Spleen (tissue), 11 donors: Measurements from ENCODE around the gene FGD5. TPM values are rescaled to one million over a fixed set of nuclear protein-coding genes. Genes with fewer than 3 reads are reported as not detected.

Experiments
- DNase-seq: peaks from one replicate; pipeline ENCODE4 v3.0.0-alpha.2; 2020
- H3K27ac ChIP-seq, 8 donors: fragments of 200-600 bp; sonication (generic) in 7 of 8; 1 replicate in 4 of 8; 2 replicates in 4 of 8; pipeline versions ENCODE4 v1.5.0 to v1.8.0; 2016 to 2021; ENCODE audit warnings: inconsistent platforms in 4 of 8, mild to moderate bottlenecking in 4 of 8, moderate library complexity in 1 of 8
- H3K27me3 ChIP-seq, 7 donors: fragments of 200-600 bp; sonication (generic) in 6 of 7; replicated peaks in 1 of 7; 1 replicate in 4 of 7; 2 replicates in 3 of 7; pipeline versions ENCODE4 v1.5.0 to v1.8.0; 2016 to 2021; ENCODE audit warnings: inconsistent platforms in 3 of 7, mild to moderate bottlenecking in 1 of 7
- H3K36me3 ChIP-seq, 6 donors: fragments of 200-600 bp; sonication (generic) in 5 of 6; 1 replicate in 4 of 6; 2 replicates in 2 of 6; pipeline versions ENCODE4 v1.5.0 to v1.8.0; 2016 to 2021; ENCODE audit warnings: inconsistent platforms in 2 of 6
- H3K4me1 ChIP-seq, 6 donors: fragments of 200-600 bp; sonication (generic) in 5 of 6; 1 replicate in 3 of 6; 2 replicates in 3 of 6; pipeline versions ENCODE4 v1.5.0 to v1.8.0; 2016 to 2021; ENCODE audit warnings: inconsistent platforms in 3 of 6
- H3K4me3 ChIP-seq, 8 donors: fragments of 200-600 bp; sonication (generic) in 7 of 8; 1 replicate in 4 of 8; 2 replicates in 4 of 8; pipeline versions ENCODE4 v1.5.0 to v1.8.0; 2016 to 2021; ENCODE audit warnings: inconsistent platforms in 4 of 8, mild to moderate bottlenecking in 4 of 8, moderate library complexity in 2 of 8
- H3K9me3 ChIP-seq, 8 donors: fragments of 200-600 bp; sonication (generic) in 7 of 8; 1 replicate in 4 of 8; 2 replicates in 4 of 8; pipeline versions ENCODE4 v1.5.0 to v1.8.0; 2016 to 2021; ENCODE audit warnings: inconsistent platforms in 4 of 8
- POLR2A ChIP-seq, 3 donors: fragments of 450-650 bp; IDR thresholded peaks; one replicate each; pipeline ENCODE4 v1.5.1; 2017; ENCODE audit warnings: antibody characterized with exemption in 3 of 3, mild to moderate bottlenecking in 1 of 3
- POLR2AphosphoS5 ChIP-seq, 3 donors: sonication (generic); formaldehyde crosslinking; IDR thresholded peaks; one replicate each; pipeline ENCODE4 v1.5.1; 2017; ENCODE audit warnings: antibody characterized with exemption in 3 of 3
- WGBS, 5 donors: extraction: QIAGEN DNeasy Blood & Tissue Kit in 3 of 5; methylation state at CpG; one replicate each; pipeline versions ENCODE4 v1.1.5 to v1.1.7; 2013 to 2018; 5-methylcytosine and 5-hydroxymethylcytosine counted together
- intact Hi-C: fragments of 100-400 bp; cut with DNase I; formaldehyde crosslinking; loops from one replicate; pipeline ENCODE4 v1.15.0; 2023; ENCODE audit warnings: low total_unique reads
- polyA plus RNA-seq, 3 donors: library from polyadenylated mRNA; stranded (reverse); fragments of 200-250 nt; gene quantifications; one replicate each; pipeline ENCODE4 v1.2.1, GENCODE V29; 2013
- total RNA-seq, 7 donors: library from RNA; depleted of rRNA in 3 of 7; stranded (reverse); fragments of >200 nt in 3 of 7; fragmentation: NEBNext Ultra II Directional in 4 of 7; extraction: Animal tissue kit (Norgen Biotek cat#: 25700) in 4 of 7; gene quantifications; one replicate each; pipeline versions ENCODE4 v1.1.0 to v1.2.1, GENCODE V29; 2016 to 2021
- TF ChIP-seq, protein P1 (sequence below), 11 experiments: fragments of 200-600 bp in 7 of 11; fragments of 450-650 bp in 4 of 11; sonication (generic) in 4 of 11; IDR thresholded peaks in 8 of 11; conservative IDR thresholded peaks in 3 of 11; 1 replicate in 7 of 11; 2 replicates in 4 of 11; pipeline versions ENCODE4 v1.4.0 to v1.8.0; 2016 to 2021; ENCODE audit warnings: antibody characterized with exemption in 11 of 11, inconsistent platforms in 4 of 11, mild to moderate bottlenecking in 1 of 11
- donor health status: healthy with polysubstance abuse.
- donor health status: DM: no; HTN: no; CAD: no; lungs with moderate emphysema.
- donor health status: DM: no; HTN: no; CAD: no.
- donor health status: Bipolar disorder and iron deficiency.
- donor health status: healthy.
- donor health status: DM: no; HTN: no; CAD: no.
- donor health status: DM: yes; HTN: yes; CAD: no.

Gene FGD5
- total and polyA plus RNA-seq, 10 donors = 6.0 to 145 (median 63.8) TPM

- Histone ChIP-seq H3K4me3 (peak overlapping the region; percentile 22 to 77 (median 56)), H3K27ac (peak overlapping the region in 6 of 8 donors; percentile 38 to 90 (median 73)), H3K36me3 (no peaks in the 10 kb centered on the region), H3K27me3 (peaks cover 0 to 72% (median 17%) of the 10 kb centered on the region in 7 donors), H3K9me3 (no peaks in the 10 kb centered on the region), H3K4me1 (peaks cover 0 to 57% (median 24%) of the 10 kb centered on the region in 6 donors)
- peak; percentile 49 for DNase-seq
- intact Hi-C loops = no loop called here
- 17 to 38% (median 24%) methylated on average over 9 of the region's 9 CpGs for whole genome bisulfite sequencing, 5 donors
- TF ChIP-seq POLR2A (IDR thresholded peaks at IDR 0.05) = no peak
- TF ChIP-seq POLR2AphosphoS5 (IDR thresholded peaks at IDR 0.05) = no peak
- TF ChIP-seq, protein P1, sequence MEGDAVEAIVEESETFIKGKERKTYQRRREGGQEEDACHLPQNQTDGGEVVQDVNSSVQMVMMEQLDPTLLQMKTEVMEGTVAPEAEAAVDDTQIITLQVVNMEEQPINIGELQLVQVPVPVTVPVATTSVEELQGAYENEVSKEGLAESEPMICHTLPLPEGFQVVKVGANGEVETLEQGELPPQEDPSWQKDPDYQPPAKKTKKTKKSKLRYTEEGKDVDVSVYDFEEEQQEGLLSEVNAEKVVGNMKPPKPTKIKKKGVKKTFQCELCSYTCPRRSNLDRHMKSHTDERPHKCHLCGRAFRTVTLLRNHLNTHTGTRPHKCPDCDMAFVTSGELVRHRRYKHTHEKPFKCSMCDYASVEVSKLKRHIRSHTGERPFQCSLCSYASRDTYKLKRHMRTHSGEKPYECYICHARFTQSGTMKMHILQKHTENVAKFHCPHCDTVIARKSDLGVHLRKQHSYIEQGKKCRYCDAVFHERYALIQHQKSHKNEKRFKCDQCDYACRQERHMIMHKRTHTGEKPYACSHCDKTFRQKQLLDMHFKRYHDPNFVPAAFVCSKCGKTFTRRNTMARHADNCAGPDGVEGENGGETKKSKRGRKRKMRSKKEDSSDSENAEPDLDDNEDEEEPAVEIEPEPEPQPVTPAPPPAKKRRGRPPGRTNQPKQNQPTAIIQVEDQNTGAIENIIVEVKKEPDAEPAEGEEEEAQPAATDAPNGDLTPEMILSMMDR (IDR thresholded peaks at IDR 0.05 in 8 of 11, conservative IDR thresholded peaks at IDR 0.05 in 3 of 11) = no peak
Observed at GRCh38 chr3:14812196-14812790, 6.5 kb upstream of the FGD5 start.

GRCh38 chr3:14814411-14814871 lies 4.3 kb upstream of the FGD5 start:
- no peak for DNase-seq
- 55 to 76% (median 65%) methylated on average over 4 of the region's 4 CpGs for WGBS, 5 donors
- Histone ChIP-seq H3K36me3 (peaks cover 0 to 7% (median under 1%) of the 10 kb centered on the region in 6 donors), H3K4me1 (peaks cover 0 to 62% (median 28%) of the 10 kb centered on the region in 6 donors), H3K4me3 (no peak overlapping the region), H3K27ac (no peak overlapping the region), H3K9me3 (no peaks in the 10 kb centered on the region), H3K27me3 (peaks cover 0 to 55% (median 17%) of the 10 kb centered on the region in 7 donors)
- intact Hi-C loops = no loop called here
- TF ChIP-seq, protein P1 (IDR thresholded peaks at IDR 0.05 in 8 of 11, conservative IDR thresholded peaks at IDR 0.05 in 3 of 11) = no peak
- TF ChIP-seq POLR2AphosphoS5 (IDR thresholded peaks at IDR 0.05) (no peak), POLR2A (IDR thresholded peaks at IDR 0.05) (no peak)

- Histone ChIP-seq H3K27ac (no peak overlapping the region), H3K4me3 (no peak overlapping the region), H3K27me3 (peaks cover 0 to 37% (median 6%) of the 10 kb centered on the region in 7 donors), H3K9me3 (no peaks in the 10 kb centered on the region), H3K36me3 (peaks cover 0 to 20% (median 3%) of the 10 kb centered on the region in 6 donors), H3K4me1 (peaks cover 0 to 67% (median 26%) of the 10 kb centered on the region in 6 donors)
- 84 to 92% (median 92%) methylated on average over 3 of the region's 3 CpGs for WGBS, 5 donors
- intact Hi-C loops = no loop called here
- no peak for DNase-seq
- no peak for TF ChIP-seq POLR2A (IDR thresholded peaks at IDR 0.05)
- TF ChIP-seq, protein P1 (IDR thresholded peaks at IDR 0.05 in 8 of 11, conservative IDR thresholded peaks at IDR 0.05 in 3 of 11) = no peak
- no peak for TF ChIP-seq POLR2AphosphoS5 (IDR thresholded peaks at IDR 0.05)
Observed at GRCh38 chr3:14816359-14816758, 2.4 kb upstream of the FGD5 start.

DNA sequence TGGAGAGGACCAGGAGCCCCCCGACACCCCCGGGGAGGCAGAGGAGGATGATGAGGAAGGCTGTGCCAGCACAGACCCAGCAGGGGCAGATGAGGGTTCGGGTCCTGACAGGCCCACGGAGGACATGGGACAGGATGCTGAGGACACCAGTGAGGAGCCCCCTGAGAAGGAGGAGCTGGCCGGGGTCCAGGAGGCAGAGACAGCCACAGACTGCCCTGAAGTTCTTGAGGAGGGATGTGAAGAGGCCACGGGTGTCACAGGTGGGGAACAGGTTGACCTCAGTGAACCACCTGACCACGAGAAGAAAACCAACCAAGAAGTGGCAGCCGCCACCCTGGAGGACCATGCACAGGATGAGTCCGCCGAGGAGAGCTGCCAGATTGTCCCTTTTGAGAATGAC lies 909 bp downstream of the FGD5 start:
- no peak overlapping the region for H3K27ac ChIP-seq
- peaks cover 0 to 9% (median 0%) of the 10 kb centered on the region in 7 donors for H3K27me3 ChIP-seq
- DNase-seq = no peak
- peaks cover 0 to 67% (median 29%) of the 10 kb centered on the region in 6 donors for H3K4me1 ChIP-seq
- intact Hi-C loops = no loop called here
- TF ChIP-seq POLR2A (IDR thresholded peaks at IDR 0.05) (no peak), POLR2AphosphoS5 (IDR thresholded peaks at IDR 0.05) (no peak)
- TF ChIP-seq, protein P1 (IDR thresholded peaks at IDR 0.05 in 8 of 11, conservative IDR thresholded peaks at IDR 0.05 in 3 of 11) = no peak
- H3K9me3 ChIP-seq = no peaks in the 10 kb centered on the region
- H3K4me3 ChIP-seq = no peak overlapping the region
- WGBS, 5 donors = 72 to 83% (median 77%) methylated on average over 9 to 10 of the region's 10 CpGs
- H3K36me3 ChIP-seq = peaks cover 0 to 20% (median 3%) of the 10 kb centered on the region in 6 donors
